NAMALWA (cell line): ENCODE results near the gene MAT2A.

Experiments used
- DNase-seq: peaks from one replicate; pipeline ENCODE4 v3.0.0-alpha.2; 2015; ENCODE audit warnings: low spot score

Gene MAT2A

GRCh38 chr2:85538507-85539360, at the start of gene MAT2A:
MAT2A (plus strand) TSS chr2:85539168; CDS start chr2:85539288, 120 bp downstream.
- DNase-seq, result peak; percentile 91

- no peak for DNase-seq
Observed at GRCh38 chr2:85490861-85491755, 47.9 kb upstream of the MAT2A start.

GRCh38 chr2:85496436-85496835, 42.5 kb upstream of the MAT2A start:
- no peak for DNase-seq

GRCh38 chr2:85497944-85498630, 40.9 kb upstream of the MAT2A start:
- DNase-seq, result no peak

- DNase-seq, result no peak
Observed at GRCh38 chr2:85501248-85501647, 37.7 kb upstream of the MAT2A start.

GRCh38 chr2:85502720-85503119, 36.2 kb upstream of the MAT2A start:
- DNase-seq, result no peak

GRCh38 chr2:85503168-85503850, 35.7 kb upstream of the MAT2A start:
- no peak for DNase-seq

- no peak for DNase-seq
Observed at GRCh38 chr2:85503851-85504777, 34.9 kb upstream of the MAT2A start.

GRCh38 chr2:85504778-85505261, 34.1 kb upstream of the MAT2A start:
- DNase-seq, result no peak

- no peak for DNase-seq
Observed at GRCh38 chr2:85505551-85506238, 33.3 kb upstream of the MAT2A start.

- no peak for DNase-seq
Observed at GRCh38 chr2:85506768-85507181, 32.2 kb upstream of the MAT2A start.

GRCh38 chr2:85511008-85511811, 27.8 kb upstream of the MAT2A start:
- no peak for DNase-seq

- no peak for DNase-seq
Observed at GRCh38 chr2:85514323-85514722, 24.6 kb upstream of the MAT2A start.

GRCh38 chr2:85516653-85517389, 22.1 kb upstream of the MAT2A start:
- DNase-seq, result no peak

- no peak for DNase-seq
Observed at GRCh38 chr2:85522090-85522647, 16.8 kb upstream of the MAT2A start.

- DNase-seq, result no peak
Observed at GRCh38 chr2:85523062-85523902, 15.7 kb upstream of the MAT2A start.

GRCh38 chr2:85523903-85524335, 15.0 kb upstream of the MAT2A start:
- no peak for DNase-seq
